ENCODE results near the gene SFI1. TPM values are rescaled to one million over a fixed set of nuclear protein-coding genes. Genes with fewer than 3 reads are reported as not detected.
A peak's percentile ranks its signal among the peaks of the same experiment; 100 is the strongest.

Gene SFI1
- total and polyA plus RNA-seq, 2 donors (not counting 1 experiment from before 2014, with no cell fraction given) = 80.2 to 182 TPM

DNA sequence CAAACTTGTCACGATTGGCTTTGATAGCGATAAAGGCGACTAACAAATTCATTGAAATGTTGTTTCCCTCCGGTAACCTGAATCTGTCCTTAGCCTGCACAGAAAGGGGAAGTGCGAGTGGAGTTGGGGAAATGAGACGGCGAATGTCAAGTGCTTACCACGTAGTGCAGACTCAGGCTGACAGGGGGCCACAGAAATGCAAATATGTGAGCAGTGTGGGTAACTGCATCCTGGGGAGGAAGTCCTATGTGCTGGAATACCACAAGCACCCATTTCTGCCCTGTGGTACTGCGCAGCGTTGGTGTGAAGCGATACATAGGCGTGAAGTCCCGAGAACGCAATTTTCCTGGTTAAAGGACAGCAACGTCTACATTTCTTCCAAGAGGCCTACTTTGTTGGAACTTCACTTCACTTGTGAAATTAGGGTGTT lies 5.8 kb upstream of the SFI1 start:
- Mint-ChIP-seq H3K27me3 (no peaks in the 10 kb centered on the region), H3K4me1 (peaks cover 46% of the 10 kb centered on the region), H3K9me3 (ENCODE audit: insufficient read depth) (no peaks in the 10 kb centered on the region), H3K27ac (peak overlapping the region; percentile 98), H3K4me3 (peak overlapping the region; percentile 91)
- ChIA-PET CTCF (interaction anchor here (0.6 to 2.9 kb wide), 3 partner anchors 27 to 140 kb away, joined by 4 to 7 read pairs (median 5); no protein-coding TSS in a partner anchor), POLR2A (interaction anchor here (0.6 kb wide), 1 partner anchor 72 kb away, joined by 4 read pairs; no protein-coding TSS in a partner anchor)
- Histone ChIP-seq H3K4me1 (ENCODE audit: control insufficient read depth in 2 of 2, insufficient read depth in 2 of 2, low read length in 2 of 2) (peaks cover 33 to 53% of the 10 kb centered on the region in 2 donors), H2AFZ (ENCODE audit: insufficient read depth, low read depth, low read length, poor library complexity, severe bottlenecking) (peak overlapping the region; percentile 86), H3K9ac (ENCODE audit: low read length) (peak overlapping the region; percentile 94), H4K20me1 (ENCODE audit: control insufficient read depth, insufficient read depth, low read length, poor library complexity, severe bottlenecking) (no peaks in the 10 kb centered on the region), H3K27me3 (replicated peaks in 1 of 4; ENCODE audit: control extremely low read depth in 1 of 4, control insufficient read depth in 3 of 4, insufficient read depth in 4 of 4, low read length in 3 of 4) (no peaks in the 10 kb centered on the region), H3K4me2 (replicated peaks; ENCODE audit: low read depth, low read length, poor library complexity, severe bottlenecking) (peak overlapping the region; percentile 84), H3K9me3 (ENCODE audit: control extremely low read depth in 1 of 3, control insufficient read depth in 2 of 3, insufficient read depth in 1 of 3, low read length in 2 of 3) (no peaks in the 10 kb centered on the region), H3K79me2 (ENCODE audit: control insufficient read depth, insufficient read depth, low read length) (peaks cover 27% of the 10 kb centered on the region), H3K36me3 (replicated peaks in 1 of 2; ENCODE audit: control extremely low read depth in 1 of 2, control insufficient read depth in 1 of 2, extremely low read depth in 1 of 2, insufficient read depth in 2 of 2, low read length in 1 of 2) (peaks cover 0 to 24% of the 10 kb centered on the region in 2 experiments), H3K27ac (ENCODE audit: low read length in 2 of 2) (peak overlapping the region; percentile 93 to 99), H3K4me3 (ENCODE audit: control extremely low read depth in 1 of 5, extremely low read depth in 1 of 5, insufficient read depth in 1 of 5, low read depth in 2 of 5, low read length in 4 of 5) (peak overlapping the region; percentile 67 to 100 (median 84))
- peak; percentile 96 for DNase-seq
- TF ChIP-seq EZH2 (IDR thresholded peaks at IDR 0.05; ENCODE audit: borderline replicate concordance, insufficient read depth, low read depth, low read length, poor library complexity, severe bottlenecking) = no peak
- TF ChIP-seq CTCF (IDR thresholded peaks at IDR 0.05) = no peak
- intact Hi-C loops (cut with micrococcal nuclease) = loop anchor here (1.0 to 10.0 kb wide), 5 partner anchors 140 to 984 kb away; partner anchors contain the start of genes FBXO7, PISD, PRR14L and YWHAH
- 1% methylated on average over 8 of the region's 15 CpGs for WGBS (ENCODE audit: insufficient coverage)
- peak; percentile 74 for ATAC-seq (ENCODE audit: low read depth)

Data from B cell (primary cell).